DND-41 (cell line): ENCODE results near the gene ATP10A.

Experiments used
- CTCF ChIP-seq: IDR thresholded peaks from 2 replicates; pipeline ENCODE4 v1.5.1; 2012; ENCODE audit warnings: borderline replicate concordance, low read length, moderate library complexity, mild to moderate bottlenecking; ENCODE audit not compliant: poor library complexity, severe bottlenecking; ENCODE audit errors: extremely low read depth
- EZH2 ChIP-seq: IDR thresholded peaks from 3 replicates; pipeline ENCODE4 v1.6.1; 2012; ENCODE audit warnings: borderline replicate concordance, low read depth, mild to moderate bottlenecking, moderate library complexity, low read length, inconsistent platforms; ENCODE audit not compliant: severe bottlenecking

GRCh38 chr15:25718169-25718536 is 145.0 kb downstream of the ATP10A start:
- TF ChIP-seq EZH2 (no peak), CTCF (no peak)
